HG03571 (cell line): ENCODE data around the gene DNAJC30.
"Not testable (repeated sequence)": the region's sequence is repeated elsewhere in the genome, so short reads cannot be mapped to it uniquely, and the experiment has no call there.

Experiments used
- ATAC-seq: cut with Tn5 transposase; IDR thresholded peaks from one replicate; pipeline ENCODE4 v1.9.1; 2021; ENCODE audit not compliant: unreplicated experiment

The DNAJC30 gene

GRCh38 chr7:73683056-73683787 is at the start of gene DNAJC30, which contains the start of gene BUD23:
Gene DNAJC30 (minus strand): TSS chr7:73683453. CDS start chr7:73683423, 30 bp downstream.
Gene BUD23 (plus strand): TSS chr7:73683597. CDS start chr7:73683626, 29 bp downstream.
- peak; percentile 83 for ATAC-seq

- no peak for ATAC-seq
Measured at GRCh38 chr7:73732397-73732796, 49.1 kb upstream of the DNAJC30 start.

GRCh38 chr7:73730485-73730884 is 47.2 kb upstream of the DNAJC30 start:
- no peak for ATAC-seq

GRCh38 chr7:73728551-73728950 is 45.3 kb upstream of the DNAJC30 start:
- ATAC-seq, result no peak

GRCh38 chr7:73727952-73728351 is 44.7 kb upstream of the DNAJC30 start:
- no peak for ATAC-seq

- ATAC-seq, result peak; percentile 19
Measured at GRCh38 chr7:73726083-73726466, 42.8 kb upstream of the DNAJC30 start.

- ATAC-seq, result no peak
Measured at GRCh38 chr7:73723813-73724212, 40.6 kb upstream of the DNAJC30 start.

GRCh38 chr7:73722785-73723184 is 39.5 kb upstream of the DNAJC30 start:
- ATAC-seq, result no peak

- not testable (repeated sequence) for ATAC-seq
Measured at GRCh38 chr7:73722182-73722581, 38.9 kb upstream of the DNAJC30 start.

GRCh38 chr7:73721377-73721817 is 38.1 kb upstream of the DNAJC30 start:
- no peak for ATAC-seq

- ATAC-seq, result not testable (repeated sequence)
Measured at GRCh38 chr7:73720443-73720842, 37.2 kb upstream of the DNAJC30 start.

- ATAC-seq, result no peak
Measured at GRCh38 chr7:73719806-73720169, 36.5 kb upstream of the DNAJC30 start.

GRCh38 chr7:73718905-73719805 is 35.9 kb upstream of the DNAJC30 start, which contains the start of gene STX1A:
Gene STX1A (minus strand): TSS chr7:73719669. CDS start chr7:73719631, 38 bp downstream.
- peak; percentile 64 for ATAC-seq

GRCh38 chr7:73718438-73718881 is 35.2 kb upstream of the DNAJC30 start:
- no peak for ATAC-seq

- ATAC-seq, result no peak
Measured at GRCh38 chr7:73717991-73718405, 34.7 kb upstream of the DNAJC30 start.

- ATAC-seq, result no peak
Measured at GRCh38 chr7:73717025-73717807, 34.0 kb upstream of the DNAJC30 start.

GRCh38 chr7:73716318-73716890 is 33.2 kb upstream of the DNAJC30 start:
- ATAC-seq, result no peak

- ATAC-seq, result no peak
Measured at GRCh38 chr7:73715648-73716317, 32.5 kb upstream of the DNAJC30 start.

- not testable (repeated sequence) for ATAC-seq
Measured at GRCh38 chr7:73713319-73713718, 30.1 kb upstream of the DNAJC30 start.

GRCh38 chr7:73712773-73713172 is 29.5 kb upstream of the DNAJC30 start:
- ATAC-seq, result no peak
